Activated naive CD8-positive, alpha-beta T cell (primary cell): ENCODE results near the gene CLPSL1.

ENCODE experiments used
- H3K27ac Mint-ChIP-seq: one replicate; pipeline ENCODE4 v1.8.0; 2021; ENCODE audit warnings: mixed read lengths
- H3K27me3 Mint-ChIP-seq: one replicate; pipeline ENCODE4 v1.8.0; 2021; ENCODE audit warnings: mixed read lengths
- H3K36me3 Mint-ChIP-seq: one replicate; pipeline ENCODE4 v1.8.0; 2021; ENCODE audit warnings: mixed read lengths
- H3K4me1 Mint-ChIP-seq: one replicate; pipeline ENCODE4 v1.8.0; 2021; ENCODE audit warnings: low read depth, mixed read lengths
- H3K4me3 Mint-ChIP-seq: one replicate; pipeline ENCODE4 v1.8.0; 2021; ENCODE audit warnings: mild to moderate bottlenecking, mixed read lengths
- H3K9me3 Mint-ChIP-seq: one replicate; pipeline ENCODE4 v1.8.0; 2021; ENCODE audit warnings: low read depth, mixed read lengths

The CLPSL1 gene

GRCh38 chr6:35801148-35801547 is 20.3 kb downstream of the CLPSL1 start:
- Mint-ChIP-seq H3K4me1 (peaks cover 2% of the 10 kb centered on the region), H3K27ac (no peak overlapping the region), H3K36me3 (no peaks in the 10 kb centered on the region), H3K27me3 (peaks cover 4% of the 10 kb centered on the region), H3K9me3 (no peaks in the 10 kb centered on the region), H3K4me3 (no peak overlapping the region)

- H3K9me3 Mint-ChIP-seq: no peaks in the 10 kb centered on the region
- H3K36me3 Mint-ChIP-seq: no peaks in the 10 kb centered on the region
- peaks cover 2% of the 10 kb centered on the region for H3K4me1 Mint-ChIP-seq
- peaks cover 20% of the 10 kb centered on the region for H3K27me3 Mint-ChIP-seq
- H3K27ac Mint-ChIP-seq: no peak within 1 kb of the TSS
- no peak within 1 kb of the TSS for H3K4me3 Mint-ChIP-seq
These were observed 24.3 kb downstream of the CLPSL1 start, which contains the start of gene LHFPL5 for GRCh38 chr6:35804996-35805736. Gene LHFPL5, plus strand, starts transcription at chr6:35805352. Its CDS starts 319 bp downstream, at chr6:35805671.

GRCh38 chr6:35808688-35809087 is 27.9 kb downstream of the CLPSL1 start:
- no peak overlapping the region for H3K4me3 Mint-ChIP-seq
- H3K4me1 Mint-ChIP-seq: peaks cover 4% of the 10 kb centered on the region
- H3K27me3 Mint-ChIP-seq: peaks cover 20% of the 10 kb centered on the region
- H3K36me3 Mint-ChIP-seq: no peaks in the 10 kb centered on the region
- no peak overlapping the region for H3K27ac Mint-ChIP-seq
- H3K9me3 Mint-ChIP-seq: no peaks in the 10 kb centered on the region

- H3K4me3 Mint-ChIP-seq: no peak overlapping the region
- no peak overlapping the region for H3K27ac Mint-ChIP-seq
- no peaks in the 10 kb centered on the region for H3K36me3 Mint-ChIP-seq
- no peaks in the 10 kb centered on the region for H3K9me3 Mint-ChIP-seq
- peaks cover 2% of the 10 kb centered on the region for H3K4me1 Mint-ChIP-seq
- H3K27me3 Mint-ChIP-seq: peaks cover 18% of the 10 kb centered on the region
These were observed 29.0 kb downstream of the CLPSL1 start for GRCh38 chr6:35809809-35810208.

GRCh38 chr6:35810971-35811698 is 30.3 kb downstream of the CLPSL1 start:
- no peak overlapping the region for H3K4me3 Mint-ChIP-seq

GRCh38 chr6:35811699-35811995 is 30.8 kb downstream of the CLPSL1 start:
- Mint-ChIP-seq H3K27ac (no peak overlapping the region), H3K9me3 (no peaks in the 10 kb centered on the region), H3K4me1 (peaks cover 2% of the 10 kb centered on the region), H3K27me3 (peaks cover 12% of the 10 kb centered on the region), H3K4me3 (no peak overlapping the region), H3K36me3 (no peaks in the 10 kb centered on the region)

More at GRCh38 chr6:35810971-35811698, 30.3 kb downstream of the CLPSL1 start:
- Mint-ChIP-seq H3K27me3 (peaks cover 15% of the 10 kb centered on the region), H3K9me3 (no peaks in the 10 kb centered on the region), H3K36me3 (no peaks in the 10 kb centered on the region), H3K4me1 (peaks cover 2% of the 10 kb centered on the region), H3K27ac (no peak overlapping the region)

- H3K4me1 Mint-ChIP-seq: no peaks in the 10 kb centered on the region
- no peaks in the 10 kb centered on the region for H3K27me3 Mint-ChIP-seq
- no peak overlapping the region for H3K27ac Mint-ChIP-seq
- H3K4me3 Mint-ChIP-seq: no peak overlapping the region
- no peaks in the 10 kb centered on the region for H3K9me3 Mint-ChIP-seq
- H3K36me3 Mint-ChIP-seq: no peaks in the 10 kb centered on the region
These were observed 36.7 kb downstream of the CLPSL1 start for GRCh38 chr6:35817515-35817914.

DNA sequence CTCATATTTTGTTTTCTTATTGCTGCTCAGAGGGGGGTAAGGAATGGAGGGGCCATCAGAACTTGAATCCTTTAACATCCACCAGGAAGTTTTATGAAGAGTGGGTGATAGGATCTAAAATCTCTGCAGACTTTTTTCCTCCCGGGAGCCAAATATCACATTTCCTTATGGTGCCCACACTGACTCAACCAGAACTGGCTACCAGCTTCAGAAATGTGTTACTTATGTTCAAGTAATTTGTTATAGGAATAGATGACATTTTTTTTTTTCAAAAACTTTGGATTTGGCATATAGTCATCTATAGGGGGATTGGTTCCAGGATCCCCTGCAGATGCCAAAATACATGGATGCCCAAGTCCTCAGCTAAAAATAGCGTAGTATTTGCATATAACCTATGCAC is 42.8 kb downstream of the CLPSL1 start:
- no peaks in the 10 kb centered on the region for H3K4me1 Mint-ChIP-seq
- no peaks in the 10 kb centered on the region for H3K36me3 Mint-ChIP-seq
- H3K4me3 Mint-ChIP-seq: no peak overlapping the region
- H3K9me3 Mint-ChIP-seq: no peaks in the 10 kb centered on the region
- H3K27me3 Mint-ChIP-seq: peaks cover 5% of the 10 kb centered on the region
- H3K27ac Mint-ChIP-seq: no peak overlapping the region

DNA sequence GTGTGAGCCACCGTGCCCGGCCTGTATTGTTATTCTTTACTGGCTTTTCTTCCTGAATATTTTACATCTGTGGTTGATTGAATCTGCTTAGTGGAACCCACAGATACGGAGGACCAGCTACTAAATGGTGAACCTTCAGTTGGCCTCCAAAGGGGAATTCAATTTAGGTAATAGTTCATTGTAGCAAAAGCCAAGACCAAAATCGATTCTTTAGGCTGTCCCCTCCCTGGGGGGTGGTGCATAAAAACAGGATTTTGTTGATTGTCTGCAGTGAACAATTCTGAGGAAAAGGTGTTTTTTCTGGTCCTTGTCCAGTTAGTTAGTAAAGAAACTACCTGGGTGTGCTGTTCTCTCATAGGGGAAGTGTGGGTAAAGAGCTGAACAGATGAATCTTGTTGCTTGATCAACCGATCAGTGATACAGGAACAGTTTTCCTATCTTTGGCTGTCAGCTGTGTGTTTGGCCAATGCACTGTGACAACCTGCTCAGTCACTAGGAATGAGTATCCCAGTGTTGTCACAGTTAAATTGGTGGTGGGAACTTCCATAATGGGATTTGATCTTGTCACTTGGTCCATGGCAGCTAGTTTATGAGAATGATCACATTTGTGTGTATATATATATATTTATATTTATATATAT is 43.9 kb downstream of the CLPSL1 start:
- Mint-ChIP-seq H3K4me3 (no peak overlapping the region), H3K27ac (no peak overlapping the region), H3K36me3 (no peaks in the 10 kb centered on the region), H3K9me3 (no peaks in the 10 kb centered on the region), H3K27me3 (peaks cover 5% of the 10 kb centered on the region), H3K4me1 (no peaks in the 10 kb centered on the region)

DNA sequence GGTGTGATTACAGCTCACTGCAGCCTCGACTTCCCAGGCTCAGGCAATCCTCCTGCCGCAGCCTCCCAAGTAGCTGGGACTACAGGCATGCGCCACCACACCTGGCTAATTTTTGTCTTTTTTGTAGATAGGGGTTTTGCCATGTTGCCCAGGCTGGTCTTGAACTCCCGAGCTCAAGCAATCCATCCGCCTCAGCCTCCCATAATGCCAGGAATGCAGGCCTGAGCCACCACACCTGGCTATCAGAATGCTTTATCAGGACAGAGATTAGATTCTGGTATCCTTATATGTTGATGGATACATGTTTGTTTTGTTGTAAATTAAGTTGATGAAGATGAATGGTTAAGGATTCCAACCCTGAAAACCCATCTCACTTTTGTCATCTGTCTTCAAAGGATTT is 48.5 kb downstream of the CLPSL1 start:
- peaks cover 5% of the 10 kb centered on the region for H3K27me3 Mint-ChIP-seq
- no peak overlapping the region for H3K4me3 Mint-ChIP-seq
- H3K9me3 Mint-ChIP-seq: no peaks in the 10 kb centered on the region
- no peak overlapping the region for H3K27ac Mint-ChIP-seq
- peaks cover 9% of the 10 kb centered on the region for H3K36me3 Mint-ChIP-seq
- H3K4me1 Mint-ChIP-seq: no peaks in the 10 kb centered on the region

DNA sequence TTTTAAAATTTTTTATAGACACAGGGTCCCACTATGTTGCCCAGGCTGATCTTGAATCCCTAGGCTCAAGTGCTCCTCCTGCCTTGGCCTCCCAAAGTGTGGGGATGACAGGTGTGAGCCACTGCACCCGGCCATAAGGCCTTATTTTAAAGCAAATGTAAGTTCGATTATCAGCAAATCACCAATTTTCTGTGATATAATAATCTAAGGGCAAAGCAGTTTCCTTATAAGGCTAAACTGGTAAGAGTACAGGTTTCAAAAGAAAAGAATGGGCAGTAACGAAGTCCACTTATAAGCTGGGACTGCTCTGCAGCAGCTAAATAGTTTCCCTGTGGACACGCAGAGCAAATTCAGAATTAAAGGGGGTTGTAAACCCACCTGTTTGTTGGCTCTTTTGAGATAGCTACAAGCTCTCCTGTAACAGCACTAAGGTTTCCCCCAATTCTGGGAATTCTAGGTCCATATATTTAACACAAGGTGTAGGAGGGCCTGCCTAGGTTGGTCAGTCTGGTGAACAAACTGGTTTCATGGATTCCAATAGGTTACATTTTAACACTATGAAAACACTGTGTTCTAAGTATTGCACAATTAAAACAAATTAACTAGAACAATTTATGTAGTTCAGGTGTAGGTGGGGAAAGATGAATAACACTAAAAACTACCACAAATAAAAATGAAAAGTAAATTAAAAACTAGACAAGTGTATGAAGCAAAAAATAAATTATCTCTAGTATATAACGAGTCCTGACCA is 50.6 kb downstream of the CLPSL1 start:
- peaks cover 2% of the 10 kb centered on the region for H3K27me3 Mint-ChIP-seq
- no peak overlapping the region for H3K4me3 Mint-ChIP-seq
- no peak overlapping the region for H3K27ac Mint-ChIP-seq
- no peaks in the 10 kb centered on the region for H3K9me3 Mint-ChIP-seq
- H3K36me3 Mint-ChIP-seq: peaks cover 12% of the 10 kb centered on the region
- H3K4me1 Mint-ChIP-seq: no peaks in the 10 kb centered on the region

DNA sequence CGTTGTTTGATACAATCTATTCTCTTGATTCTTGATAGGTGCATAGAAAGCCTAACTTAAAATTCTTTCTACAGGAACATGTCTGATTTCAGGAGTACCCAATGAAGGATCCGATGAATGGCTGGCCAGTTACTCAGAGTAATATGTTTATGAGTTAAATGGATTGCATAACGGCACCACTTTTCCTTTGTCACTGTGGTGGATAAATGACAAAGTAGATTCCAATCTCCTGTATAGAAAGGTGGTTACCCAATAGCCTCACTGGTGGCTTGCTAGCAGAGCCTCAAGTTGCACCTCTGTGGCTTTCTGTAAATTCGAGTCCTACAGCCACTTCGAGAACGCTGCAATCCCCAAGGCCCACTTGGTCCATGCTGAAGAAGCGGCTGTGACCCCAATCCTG is 52.7 kb downstream of the CLPSL1 start:
- no peaks in the 10 kb centered on the region for H3K9me3 Mint-ChIP-seq
- H3K36me3 Mint-ChIP-seq: peaks cover 19% of the 10 kb centered on the region
- H3K27ac Mint-ChIP-seq: no peak overlapping the region

More for the DNA sequence above, 52.7 kb downstream of the CLPSL1 start:
- Mint-ChIP-seq H3K27me3 (no peaks in the 10 kb centered on the region), H3K4me3 (no peak overlapping the region), H3K4me1 (no peaks in the 10 kb centered on the region)
